GM18505 (cell line): ENCODE measurements around the gene SNURF.

Source experiments
- ATAC-seq: cut with Tn5 transposase; IDR thresholded peaks from one replicate; pipeline ENCODE4 v1.9.1; 2021; ENCODE audit not compliant: unreplicated experiment
- POLR2A ChIP-seq: IDR thresholded peaks from 4 replicates; pipeline ENCODE4 v1.6.1; 2011; ENCODE audit warnings: borderline replicate concordance; ENCODE audit not compliant: insufficient read depth, insufficient read length; ENCODE audit errors: extremely low read depth

Gene SNURF

DNA sequence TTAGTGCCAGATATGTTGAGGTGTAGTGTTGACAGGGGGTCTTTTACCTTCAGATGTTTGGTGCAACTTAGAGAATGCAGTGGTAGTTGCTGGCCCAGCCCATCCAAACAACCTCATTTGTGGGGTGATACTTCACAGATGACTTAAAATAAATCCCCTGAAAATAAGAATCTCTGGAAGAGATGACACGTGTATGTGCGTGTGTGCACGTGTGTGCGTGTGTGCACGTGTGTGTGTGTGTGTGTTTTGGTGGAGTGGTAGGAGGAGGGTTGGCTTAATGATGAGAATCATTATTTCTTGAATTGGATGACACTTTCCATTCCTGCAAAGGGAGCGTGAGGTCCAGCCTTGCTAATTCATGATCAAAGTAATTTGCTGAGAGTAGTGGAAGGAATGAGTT, 31.9 kb downstream of the SNURF start:
- no peak for ATAC-seq
- TF ChIP-seq POLR2A: no peak
